Parathyroid adenoma (tissue), 2 donors: ENCODE measurements around the gene STK33.

Experiments
- H2AFZ ChIP-seq: fragments of 300-600 bp; sonication (generic); one replicate; pipeline ENCODE4 v1.7.0; 2017; ENCODE audit warnings: antibody characterized with exemption, mild to moderate bottlenecking
- H3K27ac ChIP-seq: fragments of 300-600 bp; sonication (generic); one replicate; pipeline ENCODE4 v1.7.0; 2017
- H3K27me3 ChIP-seq: fragments of 300-600 bp; sonication (generic); one replicate; pipeline ENCODE4 v1.7.0; 2017; ENCODE audit warnings: low read length; ENCODE audit not compliant: control insufficient read depth, insufficient read depth
- H3K36me3 ChIP-seq: fragments of 300-600 bp; sonication (generic); one replicate; pipeline ENCODE4 v1.7.0; 2017; ENCODE audit warnings: low read length; ENCODE audit not compliant: control insufficient read depth, insufficient read depth
- H3K4me1 ChIP-seq: fragments of 300-600 bp; sonication (generic); one replicate; pipeline ENCODE4 v1.7.0; 2017; ENCODE audit warnings: control low read depth
- H3K4me2 ChIP-seq: fragments of 300-600 bp; sonication (generic); one replicate; pipeline ENCODE4 v1.7.0; 2017; ENCODE audit warnings: low read length
- H3K4me3 ChIP-seq: fragments of 300-600 bp; sonication (generic); one replicate; pipeline ENCODE4 v1.7.0; 2017; ENCODE audit warnings: low read depth, low read length
- H3K79me2 ChIP-seq: fragments of 300-600 bp; sonication (generic); one replicate; pipeline ENCODE4 v1.7.0; 2017; ENCODE audit warnings: control low read depth
- H3K9ac ChIP-seq: fragments of 300-600 bp; sonication (generic); one replicate; pipeline ENCODE4 v1.7.0; 2017; ENCODE audit warnings: mild to moderate bottlenecking
- H3K9me3 ChIP-seq: fragments of 300-600 bp; sonication (generic); one replicate; pipeline ENCODE4 v1.7.0; 2017; ENCODE audit warnings: low read length; ENCODE audit not compliant: control insufficient read depth
- TF ChIP-seq, protein P1 (sequence below): fragments of 300-600 bp; sonication (generic); IDR thresholded peaks from one replicate; pipeline ENCODE4 v1.7.0; 2017; ENCODE audit warnings: antibody characterized with exemption, mild to moderate bottlenecking
- donor health status: primary hyperparathyroidism.

Gene STK33

GRCh38 chr11:8370812-8371515, 223.1 kb downstream of the STK33 start:
- H3K4me2 ChIP-seq, result no peak overlapping the region
- no peaks in the 10 kb centered on the region for H3K9me3 ChIP-seq
- no peaks in the 10 kb centered on the region for H3K4me1 ChIP-seq
- H3K27ac ChIP-seq, result no peak overlapping the region
- TF ChIP-seq, protein P1, sequence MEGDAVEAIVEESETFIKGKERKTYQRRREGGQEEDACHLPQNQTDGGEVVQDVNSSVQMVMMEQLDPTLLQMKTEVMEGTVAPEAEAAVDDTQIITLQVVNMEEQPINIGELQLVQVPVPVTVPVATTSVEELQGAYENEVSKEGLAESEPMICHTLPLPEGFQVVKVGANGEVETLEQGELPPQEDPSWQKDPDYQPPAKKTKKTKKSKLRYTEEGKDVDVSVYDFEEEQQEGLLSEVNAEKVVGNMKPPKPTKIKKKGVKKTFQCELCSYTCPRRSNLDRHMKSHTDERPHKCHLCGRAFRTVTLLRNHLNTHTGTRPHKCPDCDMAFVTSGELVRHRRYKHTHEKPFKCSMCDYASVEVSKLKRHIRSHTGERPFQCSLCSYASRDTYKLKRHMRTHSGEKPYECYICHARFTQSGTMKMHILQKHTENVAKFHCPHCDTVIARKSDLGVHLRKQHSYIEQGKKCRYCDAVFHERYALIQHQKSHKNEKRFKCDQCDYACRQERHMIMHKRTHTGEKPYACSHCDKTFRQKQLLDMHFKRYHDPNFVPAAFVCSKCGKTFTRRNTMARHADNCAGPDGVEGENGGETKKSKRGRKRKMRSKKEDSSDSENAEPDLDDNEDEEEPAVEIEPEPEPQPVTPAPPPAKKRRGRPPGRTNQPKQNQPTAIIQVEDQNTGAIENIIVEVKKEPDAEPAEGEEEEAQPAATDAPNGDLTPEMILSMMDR, result no peak
- no peaks in the 10 kb centered on the region for H3K27me3 ChIP-seq
- no peak overlapping the region for H3K4me3 ChIP-seq
- H3K9ac ChIP-seq, result no peak overlapping the region
- no peaks in the 10 kb centered on the region for H3K36me3 ChIP-seq
- H3K79me2 ChIP-seq, result no peaks in the 10 kb centered on the region
- no peak overlapping the region for H2AFZ ChIP-seq

DNA sequence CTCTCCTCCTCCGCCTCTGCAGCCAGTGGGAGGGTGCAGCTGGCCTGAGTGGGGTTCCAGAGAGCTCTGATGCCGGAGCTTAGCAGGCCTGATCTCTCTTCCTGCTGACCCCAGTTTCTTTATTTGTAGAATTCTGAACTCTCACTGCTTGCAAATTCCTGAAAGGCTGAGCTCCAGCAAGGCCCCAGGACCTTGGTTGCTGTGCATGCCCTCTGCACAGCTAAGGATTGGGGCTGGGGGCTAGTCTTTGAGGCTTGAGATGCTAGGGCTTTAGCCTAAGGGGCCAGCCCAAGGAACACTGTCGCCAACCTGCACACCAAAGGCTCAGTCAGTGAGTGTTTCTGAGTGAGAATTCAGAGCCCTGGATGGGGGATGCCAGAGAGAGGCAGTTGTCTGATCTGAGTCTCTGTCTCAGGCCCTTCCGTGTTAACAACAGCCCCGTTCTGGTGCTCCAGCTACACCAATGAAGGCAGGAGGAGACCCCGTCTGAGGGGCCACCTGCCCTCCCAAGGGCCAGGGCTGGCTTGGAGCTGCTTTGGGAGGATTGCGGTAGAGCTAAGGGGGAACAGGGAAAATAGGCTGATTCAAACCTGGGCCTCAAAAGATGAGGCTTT, 224.3 kb downstream of the STK33 start:
- H3K9me3 ChIP-seq, result no peaks in the 10 kb centered on the region
- H3K27me3 ChIP-seq, result no peaks in the 10 kb centered on the region
- H3K4me3 ChIP-seq, result no peak overlapping the region
- H3K36me3 ChIP-seq, result no peaks in the 10 kb centered on the region
- no peak overlapping the region for H3K4me2 ChIP-seq
- TF ChIP-seq, protein P1, result no peak
- no peaks in the 10 kb centered on the region for H3K4me1 ChIP-seq
- H3K27ac ChIP-seq, result no peak overlapping the region
- H2AFZ ChIP-seq, result no peak overlapping the region
- no peaks in the 10 kb centered on the region for H3K79me2 ChIP-seq
- H3K9ac ChIP-seq, result no peak overlapping the region

DNA sequence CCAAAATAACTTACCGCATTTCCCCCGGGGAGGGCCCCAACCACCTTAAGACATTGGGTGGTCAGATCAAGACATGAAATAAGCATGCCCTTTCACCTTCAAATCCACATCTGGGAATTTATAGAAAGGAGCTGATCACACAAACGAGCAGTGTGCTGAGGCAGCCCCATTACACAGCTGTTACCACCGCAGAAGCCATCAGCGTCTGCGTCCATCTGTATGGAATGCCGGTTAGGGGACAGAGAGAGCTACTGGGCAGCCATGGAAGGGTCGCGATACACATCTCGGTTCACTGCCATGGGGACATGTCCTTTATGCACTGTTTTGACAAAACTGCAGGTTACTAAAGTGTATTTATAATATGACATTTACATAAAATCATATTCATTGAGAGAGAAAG, 225.3 kb downstream of the STK33 start:
- no peak overlapping the region for H3K9ac ChIP-seq
- no peak overlapping the region for H3K4me3 ChIP-seq
- no peaks in the 10 kb centered on the region for H3K36me3 ChIP-seq
- H3K4me2 ChIP-seq, result no peak overlapping the region
- TF ChIP-seq, protein P1, result no peak
- H3K9me3 ChIP-seq, result no peaks in the 10 kb centered on the region
- H3K4me1 ChIP-seq, result no peaks in the 10 kb centered on the region
- no peak overlapping the region for H3K27ac ChIP-seq
- no peak overlapping the region for H2AFZ ChIP-seq
- no peaks in the 10 kb centered on the region for H3K27me3 ChIP-seq
- no peaks in the 10 kb centered on the region for H3K79me2 ChIP-seq

DNA sequence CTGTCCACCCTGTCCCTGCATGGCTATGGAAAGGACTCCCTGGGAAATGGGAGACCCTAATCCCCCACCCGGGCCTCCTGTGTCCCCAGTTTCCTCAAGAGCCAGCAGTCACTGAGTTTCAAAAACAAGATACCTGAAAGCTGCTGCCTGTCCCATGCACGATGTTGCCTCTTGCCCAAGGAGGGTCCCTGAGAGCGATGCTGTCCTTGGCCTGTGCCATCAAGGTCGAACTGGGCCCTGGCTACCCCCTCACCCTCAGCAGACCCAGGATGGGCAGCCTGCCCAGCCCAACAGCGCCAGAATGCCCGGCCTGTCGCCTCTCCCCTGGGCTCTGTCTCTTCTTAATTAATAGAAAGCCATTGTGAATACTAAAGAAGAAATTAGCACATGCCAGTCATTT, 225.8 kb downstream of the STK33 start:
- H3K4me3 ChIP-seq, result no peak overlapping the region

More for the DNA sequence above, 225.8 kb downstream of the STK33 start:
- H3K4me2 ChIP-seq, result no peak overlapping the region
- no peaks in the 10 kb centered on the region for H3K4me1 ChIP-seq
- H3K9me3 ChIP-seq, result no peaks in the 10 kb centered on the region
- no peak overlapping the region for H3K27ac ChIP-seq
- no peak overlapping the region for H3K9ac ChIP-seq
- no peak overlapping the region for H2AFZ ChIP-seq
- H3K27me3 ChIP-seq, result no peaks in the 10 kb centered on the region
- TF ChIP-seq, protein P1, result no peak
- no peaks in the 10 kb centered on the region for H3K36me3 ChIP-seq
- no peaks in the 10 kb centered on the region for H3K79me2 ChIP-seq
